GM19468 (cell line): Measurements from ENCODE around the gene ST6GALNAC3.

Source experiments
- ATAC-seq: cut with Tn5 transposase; IDR thresholded peaks from one replicate; pipeline ENCODE4 v1.9.1; 2021; ENCODE audit warnings: mild to moderate bottlenecking, moderate library complexity, moderate number of reproducible peaks; ENCODE audit not compliant: unreplicated experiment; ENCODE audit errors: extremely low read depth

ST6GALNAC3 gene

DNA sequence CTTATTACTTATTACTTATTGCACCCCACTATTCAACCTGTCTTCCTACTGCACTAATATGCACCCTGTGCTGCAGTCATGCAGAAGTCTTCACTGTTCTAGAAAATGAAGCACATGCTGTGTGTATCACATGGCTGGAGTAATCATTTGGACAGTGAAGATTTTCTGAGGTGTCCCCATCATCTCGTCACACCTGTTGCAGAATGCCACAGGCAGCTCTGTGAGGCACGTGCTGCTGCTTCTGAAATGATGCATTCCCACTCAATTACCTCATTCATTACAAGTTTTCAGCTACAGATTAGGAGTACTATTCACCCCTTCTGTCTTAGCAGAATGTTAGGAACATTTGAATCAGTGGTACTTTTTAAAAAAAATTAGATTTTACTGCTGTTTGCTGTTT lies 467.1 kb downstream of the ST6GALNAC3 start:
- no peak for ATAC-seq

DNA sequence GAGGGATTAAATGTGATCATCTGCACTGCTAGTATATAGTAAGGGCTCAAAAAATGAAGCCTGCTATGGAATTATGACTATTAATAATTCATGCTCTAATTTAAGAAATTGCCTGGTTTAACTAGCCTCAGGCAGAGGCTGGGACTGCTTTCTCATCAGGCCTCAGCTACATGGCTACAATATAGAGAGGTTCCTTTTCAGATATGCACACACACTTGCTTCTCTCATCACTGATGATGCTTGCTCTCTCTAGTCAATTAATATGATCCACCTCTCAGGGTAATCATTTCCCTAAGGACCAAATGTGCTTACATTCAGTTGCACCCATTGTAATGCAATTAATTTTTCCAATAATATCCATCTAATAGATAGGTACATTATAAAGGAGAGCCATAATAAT lies 467.8 kb downstream of the ST6GALNAC3 start:
- ATAC-seq, result no peak

DNA sequence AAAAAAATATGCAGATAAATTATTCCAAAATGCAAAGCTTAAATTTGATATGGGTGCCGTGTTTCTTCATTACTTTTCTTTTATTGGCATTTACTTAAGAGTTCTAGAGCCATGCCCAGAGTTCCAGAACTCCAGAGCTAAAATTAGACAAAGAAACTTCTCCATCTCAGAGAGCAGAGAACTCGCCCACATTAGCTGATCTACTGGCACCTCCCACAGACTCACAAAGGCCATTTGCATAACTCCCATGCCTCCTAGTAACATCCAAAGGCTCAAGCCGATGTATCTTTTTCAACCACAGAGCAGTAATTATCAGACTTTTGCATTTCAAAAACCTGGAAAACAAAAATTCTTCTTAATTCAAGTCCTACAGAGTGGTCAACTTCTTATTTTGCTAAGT lies 468.9 kb downstream of the ST6GALNAC3 start:
- no peak for ATAC-seq

DNA sequence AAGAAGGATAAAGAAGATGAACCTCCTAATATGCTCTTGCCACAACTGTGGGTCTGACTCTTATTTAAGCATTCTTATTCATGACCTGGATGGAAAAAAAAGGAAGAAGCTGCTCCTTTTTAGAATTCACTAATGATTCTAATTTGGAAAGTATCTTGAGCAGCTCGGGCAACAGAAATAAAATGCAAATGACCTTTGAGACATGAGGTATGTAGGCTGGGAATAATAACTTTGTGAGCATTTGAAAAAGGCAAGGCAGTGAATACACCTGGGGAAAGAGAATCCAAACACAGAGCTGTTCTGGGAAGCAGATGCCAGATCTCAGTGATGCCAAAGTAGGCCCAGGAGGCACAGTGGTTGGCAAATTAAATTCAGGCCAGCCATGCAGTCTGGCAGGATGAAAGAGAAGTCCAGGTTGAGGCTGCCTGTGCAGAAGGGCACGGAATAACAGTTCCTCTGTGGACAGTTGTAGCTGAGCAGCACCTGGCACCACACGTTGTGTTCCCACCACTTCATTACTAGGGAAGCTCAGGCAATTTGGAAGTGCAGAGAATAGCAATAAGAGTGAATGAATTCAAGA lies 471.9 kb downstream of the ST6GALNAC3 start:
- no peak for ATAC-seq

DNA sequence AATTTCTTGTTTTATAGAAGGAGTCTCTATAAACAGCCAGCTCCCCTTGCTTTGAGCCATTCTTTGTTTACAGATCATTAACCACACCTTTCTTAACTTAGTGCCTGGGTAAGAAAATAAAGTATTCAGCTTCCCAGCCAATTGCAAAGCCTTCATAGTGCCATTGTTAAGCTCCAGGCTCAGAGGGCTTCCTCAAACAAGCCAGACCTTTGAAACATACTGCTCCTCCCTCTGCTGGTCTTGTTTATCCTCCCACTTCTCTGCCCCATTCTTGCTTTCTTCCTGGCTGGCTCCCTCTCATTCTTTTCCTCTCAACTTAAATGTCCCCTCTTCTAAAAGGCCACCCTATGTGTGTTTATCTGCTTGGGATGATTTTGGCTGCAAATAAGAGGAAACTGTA lies 473.4 kb downstream of the ST6GALNAC3 start:
- no peak for ATAC-seq

DNA sequence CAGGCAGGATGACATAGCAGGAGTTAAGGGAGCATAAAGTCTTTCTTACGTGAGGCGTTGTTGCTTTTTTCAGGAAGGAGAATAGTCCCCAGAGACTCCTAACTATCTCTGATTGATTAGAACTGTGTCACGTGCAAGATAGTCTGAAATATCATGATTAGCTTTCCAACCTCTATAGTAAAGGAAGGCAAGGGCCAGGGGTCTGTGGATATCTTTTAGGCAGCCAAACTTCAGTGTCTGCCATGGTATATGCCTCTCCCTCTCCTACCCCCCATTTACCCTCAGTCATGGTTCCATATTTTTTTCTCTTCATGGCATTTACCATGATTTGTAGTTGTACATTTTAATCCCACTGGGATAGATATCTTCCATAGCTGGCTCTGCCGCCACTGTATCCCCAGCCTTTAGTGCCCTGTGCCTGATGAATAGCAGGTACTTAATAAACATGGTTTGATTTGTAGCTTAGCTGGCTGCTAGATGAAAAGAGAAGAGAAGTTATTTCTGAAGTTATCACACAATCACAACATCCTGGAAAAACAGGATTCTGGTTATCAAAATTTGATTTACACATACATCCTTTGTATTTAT lies 474.1 kb downstream of the ST6GALNAC3 start:
- no peak for ATAC-seq

DNA sequence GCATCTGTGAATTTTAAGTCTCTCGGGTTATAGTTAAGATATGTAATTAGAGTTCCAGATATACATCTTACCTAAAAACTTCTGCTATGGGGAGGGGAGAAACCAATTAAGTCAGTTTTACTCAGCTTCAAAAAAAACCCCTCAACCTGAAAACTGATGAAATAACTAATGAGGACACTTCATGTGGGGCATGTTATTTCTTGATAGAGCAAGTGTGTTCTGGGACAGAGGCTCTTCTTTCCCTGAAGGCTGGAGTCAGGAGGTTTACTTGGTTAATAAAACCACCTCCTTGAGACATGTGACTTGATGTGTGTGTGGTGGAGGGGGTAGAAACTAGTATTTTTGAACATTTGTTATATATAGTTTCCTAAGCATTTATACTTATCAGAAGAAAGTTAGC lies 479.7 kb downstream of the ST6GALNAC3 start:
- no peak for ATAC-seq

DNA sequence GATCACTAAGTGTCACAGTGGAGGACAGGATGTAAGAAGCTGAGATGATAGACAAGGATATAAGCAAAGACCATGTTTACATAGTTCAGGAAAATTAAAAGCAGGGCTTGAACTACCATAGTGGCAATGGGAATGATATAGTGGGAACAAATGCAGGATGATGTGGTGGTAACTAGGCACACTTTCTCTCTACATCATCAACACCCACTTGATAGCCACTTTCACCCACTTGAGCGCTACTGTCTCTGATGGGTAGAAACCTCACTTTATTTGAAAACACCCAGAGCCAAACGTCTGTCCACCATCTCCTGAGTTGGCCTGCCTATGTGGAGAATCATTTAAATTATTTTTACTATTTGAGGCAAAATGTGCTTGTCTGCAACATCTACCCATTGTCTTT lies 487.7 kb downstream of the ST6GALNAC3 start:
- no peak for ATAC-seq

DNA sequence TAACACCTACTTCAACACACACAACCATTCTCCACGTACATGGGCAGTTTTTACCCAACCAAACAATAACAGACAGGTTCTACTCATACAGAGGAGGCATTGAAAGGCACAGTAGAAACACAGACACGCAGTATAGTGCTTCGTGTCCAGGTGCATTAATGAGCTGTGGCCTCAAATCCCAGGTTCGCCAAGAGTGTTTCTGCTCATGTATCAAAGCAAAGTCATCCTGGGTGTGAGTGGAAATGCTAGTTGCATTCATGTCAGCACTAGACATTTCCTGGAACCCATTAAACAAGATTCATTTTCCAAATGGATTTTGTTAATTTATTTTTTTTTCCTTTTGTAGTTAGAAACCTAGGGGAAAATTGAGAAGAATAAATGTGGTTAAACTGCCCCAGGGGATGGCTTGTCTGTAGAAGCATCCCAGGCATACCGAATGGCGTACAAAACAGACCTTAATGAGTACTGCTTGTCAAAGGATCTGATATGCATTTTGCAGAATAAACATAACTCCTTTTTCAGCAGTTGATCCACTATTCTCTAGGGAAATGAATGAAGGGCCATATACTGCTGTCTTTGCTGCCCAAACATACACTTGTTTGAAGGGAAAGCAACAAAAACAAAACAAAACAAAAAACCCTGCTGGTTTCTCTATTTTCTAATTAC lies 494.2 kb downstream of the ST6GALNAC3 start:
- ATAC-seq, result no peak

DNA sequence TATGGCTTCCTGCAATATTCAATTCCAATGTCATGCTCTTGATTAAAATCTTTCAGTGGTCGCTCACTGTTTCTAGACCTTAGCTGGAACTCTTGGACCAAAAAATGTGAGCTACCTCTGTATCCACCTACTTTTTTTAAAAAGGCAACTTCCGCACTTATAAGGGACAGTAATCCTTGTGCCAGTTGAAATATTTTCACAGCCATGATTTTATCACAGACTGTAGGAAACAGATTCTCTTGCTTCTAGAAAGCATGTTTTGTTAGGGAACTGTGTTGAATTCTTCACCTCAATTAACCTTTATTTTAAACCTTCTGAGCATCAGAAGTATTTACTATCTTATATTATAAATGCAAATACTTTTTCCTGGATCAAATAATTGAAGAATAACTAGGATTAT lies 496.7 kb downstream of the ST6GALNAC3 start:
- ATAC-seq, result no peak

DNA sequence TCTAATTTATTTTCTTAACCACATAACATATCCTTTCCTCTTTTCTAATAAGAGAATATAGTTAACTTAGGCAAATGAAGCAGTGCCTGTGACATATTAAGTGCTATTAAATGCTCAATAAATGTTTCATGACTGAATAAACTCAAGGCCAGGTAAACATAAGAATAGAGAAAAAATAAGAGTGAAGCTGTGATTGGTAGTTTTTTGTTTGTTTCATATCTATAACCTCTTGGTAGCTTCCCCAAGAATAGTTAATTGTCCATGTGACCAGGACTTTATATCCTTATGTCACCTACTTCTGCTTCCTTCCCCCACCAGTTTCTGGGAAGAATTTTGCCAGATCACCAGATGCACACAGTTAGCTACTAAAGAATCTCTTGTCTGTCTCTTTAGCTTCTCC lies 497.7 kb downstream of the ST6GALNAC3 start:
- ATAC-seq, result no peak

DNA sequence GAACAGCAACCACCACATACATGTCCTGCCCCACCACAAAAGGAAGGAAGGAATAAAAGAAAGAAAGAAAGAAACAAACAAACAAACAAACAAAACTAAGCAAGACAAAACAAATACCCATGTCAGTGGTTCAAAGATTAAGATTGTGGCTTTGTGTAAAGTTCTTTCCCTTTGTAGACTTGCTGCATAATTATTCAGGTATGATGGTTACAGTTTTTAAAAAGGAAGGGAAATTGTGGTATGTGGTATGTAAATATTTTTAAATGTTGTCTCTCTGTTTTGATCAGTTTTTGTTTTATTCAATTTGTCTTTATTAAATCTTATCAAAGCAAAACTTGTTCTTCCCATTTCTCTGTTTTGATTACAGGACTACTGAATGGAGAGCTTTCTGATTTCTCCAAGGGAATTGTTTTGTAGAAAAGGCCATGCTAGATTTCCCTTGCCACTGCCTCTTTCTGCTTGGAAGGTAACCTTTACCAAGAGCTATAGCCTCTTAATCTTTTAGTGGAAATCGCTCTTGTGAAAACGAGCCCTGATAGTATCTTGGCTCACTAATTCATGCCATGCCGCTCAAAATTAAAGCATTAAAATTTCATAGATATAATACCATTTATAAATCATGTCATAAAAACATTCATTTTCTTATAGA lies 502.5 kb downstream of the ST6GALNAC3 start:
- ATAC-seq, result no peak

DNA sequence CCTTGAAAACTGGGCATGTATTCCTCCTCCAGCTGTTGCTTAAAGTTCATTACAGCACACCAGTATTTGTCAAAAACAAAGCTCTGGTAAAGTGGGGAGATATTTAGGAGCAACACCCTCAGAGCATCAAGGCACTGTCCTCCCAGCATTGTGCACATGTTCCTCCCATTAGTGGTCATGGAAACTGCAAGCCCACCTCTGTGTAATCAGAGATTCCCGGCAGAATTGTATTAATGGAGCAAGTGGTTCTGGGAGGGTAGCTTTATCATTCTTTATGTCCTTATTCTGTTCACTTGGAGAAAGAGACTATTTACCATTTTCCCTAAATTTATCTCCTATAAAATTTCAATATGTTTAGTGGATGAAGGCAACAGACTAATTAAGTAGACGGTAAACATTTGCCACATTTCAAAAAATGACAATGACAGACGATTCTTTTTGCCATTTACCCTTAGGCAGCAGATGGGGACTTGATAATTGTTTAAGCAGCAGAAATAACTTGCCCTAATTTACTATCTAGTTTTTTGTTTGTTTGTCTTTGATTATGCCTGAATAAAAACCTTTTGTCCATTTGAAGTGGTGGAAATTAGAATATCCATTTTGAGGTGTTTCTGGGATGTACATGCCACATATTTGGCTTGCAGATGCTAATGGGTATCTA lies 503.1 kb downstream of the ST6GALNAC3 start:
- ATAC-seq, result no peak

DNA sequence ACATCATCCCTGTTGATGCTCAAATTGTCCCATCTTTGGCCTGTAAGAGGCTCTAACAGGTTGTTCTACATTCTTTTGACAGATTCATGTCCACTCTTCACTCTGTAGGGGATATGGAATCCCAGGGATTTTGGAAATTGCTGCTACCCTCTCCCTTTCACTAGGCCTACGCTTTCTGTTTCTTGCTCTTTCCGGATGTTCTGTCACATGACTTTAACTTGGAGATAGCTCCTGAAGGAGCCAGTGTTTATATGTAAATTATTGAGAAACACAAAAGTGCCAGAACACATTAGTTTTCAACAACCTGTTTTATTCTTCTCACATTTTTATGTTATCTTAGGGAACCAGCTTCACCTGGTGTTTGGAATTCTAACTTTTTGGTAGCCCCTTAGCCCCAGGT lies 505.7 kb downstream of the ST6GALNAC3 start:
- no peak for ATAC-seq

DNA sequence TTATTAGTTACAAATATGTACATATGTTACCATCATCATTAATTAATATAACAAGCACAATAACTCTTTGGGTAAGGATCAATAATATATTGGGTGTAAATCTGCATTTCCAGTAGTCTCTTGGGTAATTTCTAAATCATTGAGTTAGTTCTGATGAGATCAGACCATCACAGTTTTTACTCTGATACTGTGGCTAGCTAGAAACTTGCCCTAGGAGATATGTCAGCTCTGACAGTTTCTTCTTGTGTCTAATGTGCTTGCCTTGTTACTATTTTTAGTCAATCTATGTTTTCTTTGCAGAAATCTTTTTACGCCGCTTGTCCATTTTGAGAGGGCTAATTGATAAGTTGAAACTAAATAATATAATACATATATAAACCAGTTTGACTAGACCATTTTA lies 507.2 kb downstream of the ST6GALNAC3 start:
- ATAC-seq, result no peak

DNA sequence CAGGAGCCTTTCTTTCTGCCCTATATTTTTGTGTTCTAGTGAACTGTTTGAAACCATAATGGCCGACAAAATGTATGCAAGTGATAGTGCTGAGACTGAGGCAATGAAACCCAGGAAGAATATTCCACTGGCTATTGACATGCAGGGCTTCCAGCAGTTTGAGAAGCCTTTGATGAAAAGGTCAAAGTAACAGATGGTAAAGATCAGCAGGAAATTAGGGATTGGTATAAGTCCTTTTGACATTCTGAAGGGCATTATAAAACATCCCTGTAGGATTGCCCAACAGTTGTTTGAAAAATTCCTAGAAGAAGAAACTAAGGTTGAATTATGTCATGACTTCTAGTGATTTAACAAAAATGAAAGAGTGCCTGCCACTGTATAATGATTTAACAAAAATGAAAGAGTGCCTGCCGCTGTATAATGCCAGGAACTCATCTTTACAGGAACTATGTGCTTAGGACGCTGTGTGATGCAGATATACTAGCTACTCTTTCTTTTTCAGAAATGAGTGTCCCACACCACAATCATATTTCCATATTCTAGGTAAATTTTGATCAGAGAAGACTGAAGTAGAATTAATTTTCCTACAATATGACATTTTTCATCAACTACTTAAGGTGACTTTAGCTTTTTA lies 508.8 kb downstream of the ST6GALNAC3 start:
- no peak for ATAC-seq

DNA sequence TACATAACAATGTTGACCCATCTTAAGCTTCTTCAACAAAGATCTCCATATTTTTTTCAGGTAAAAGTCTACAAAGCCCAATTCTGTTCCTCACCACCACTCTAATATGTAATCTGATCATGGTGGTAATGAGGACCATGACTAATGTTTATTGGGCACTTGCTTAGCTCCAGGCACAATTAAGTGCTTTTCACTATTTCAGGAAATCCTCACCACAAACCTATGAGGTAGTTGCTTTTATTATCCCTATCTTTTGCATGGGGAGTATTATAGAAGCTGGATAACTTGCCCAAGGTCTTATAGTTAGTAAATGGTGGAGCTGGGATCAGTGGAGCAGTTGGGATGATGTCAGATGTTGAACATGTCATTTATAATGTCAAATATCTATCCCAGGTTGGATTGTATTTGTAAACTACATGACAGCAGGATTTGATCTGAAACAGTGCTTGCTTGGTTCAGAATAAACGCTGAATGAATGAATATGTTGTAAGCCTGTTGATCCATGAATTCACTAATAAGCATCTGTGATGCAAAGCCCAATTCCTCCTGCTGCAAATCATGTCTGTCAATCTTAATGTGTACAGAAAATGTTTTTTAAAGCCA lies 509.4 kb downstream of the ST6GALNAC3 start:
- no peak for ATAC-seq

DNA sequence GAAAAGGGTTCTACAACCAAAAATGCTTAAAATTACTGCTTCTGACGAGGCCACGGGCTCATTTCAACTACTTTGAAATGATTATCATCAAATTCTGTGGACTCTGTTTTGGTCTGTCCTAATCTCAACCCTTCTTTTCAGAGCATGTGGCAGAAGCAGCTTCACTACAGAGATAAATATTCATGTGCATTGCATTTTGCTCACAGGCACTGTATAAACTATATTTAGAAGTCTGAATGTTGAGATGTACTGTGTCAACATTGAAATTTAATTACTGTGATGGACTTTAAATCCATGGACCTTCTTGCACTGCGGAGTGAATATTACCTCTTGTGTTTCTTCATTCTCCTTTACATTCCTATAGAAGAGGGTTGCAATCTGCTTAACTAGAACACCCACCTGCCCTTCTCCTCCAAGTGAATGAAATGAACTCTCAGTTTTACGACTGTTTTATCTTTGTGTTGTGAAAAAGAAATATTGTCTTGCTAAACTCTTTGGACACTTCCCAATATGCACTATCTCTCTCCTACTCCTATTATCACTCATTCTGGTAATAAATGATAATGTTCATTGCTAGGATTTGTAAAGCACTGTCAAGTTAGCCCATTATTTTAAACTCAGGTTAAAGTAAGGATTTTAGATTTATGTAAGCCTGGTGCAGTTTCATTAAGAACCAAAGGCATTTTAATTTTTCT lies 511.6 kb downstream of the ST6GALNAC3 start:
- ATAC-seq, result no peak

DNA sequence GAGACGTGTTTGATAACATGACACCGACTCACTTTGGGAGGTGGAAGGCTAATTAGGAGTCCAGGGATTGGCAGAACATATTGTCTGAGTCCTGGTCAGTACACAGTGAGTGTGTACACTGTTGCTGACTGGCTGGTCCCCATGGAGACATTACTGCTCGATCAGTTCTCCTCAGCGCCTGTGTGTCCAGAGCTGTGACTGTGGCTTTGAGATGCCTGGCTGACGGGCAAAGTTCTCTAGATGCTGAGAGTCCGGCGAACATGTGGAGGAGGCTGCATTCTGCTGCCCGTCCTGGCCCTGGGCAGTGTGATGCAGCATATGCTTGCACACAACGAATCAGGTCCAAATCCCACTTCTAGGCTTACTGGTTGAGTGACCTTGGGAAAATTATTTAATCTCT lies 512.7 kb downstream of the ST6GALNAC3 start:
- ATAC-seq, result no peak

DNA sequence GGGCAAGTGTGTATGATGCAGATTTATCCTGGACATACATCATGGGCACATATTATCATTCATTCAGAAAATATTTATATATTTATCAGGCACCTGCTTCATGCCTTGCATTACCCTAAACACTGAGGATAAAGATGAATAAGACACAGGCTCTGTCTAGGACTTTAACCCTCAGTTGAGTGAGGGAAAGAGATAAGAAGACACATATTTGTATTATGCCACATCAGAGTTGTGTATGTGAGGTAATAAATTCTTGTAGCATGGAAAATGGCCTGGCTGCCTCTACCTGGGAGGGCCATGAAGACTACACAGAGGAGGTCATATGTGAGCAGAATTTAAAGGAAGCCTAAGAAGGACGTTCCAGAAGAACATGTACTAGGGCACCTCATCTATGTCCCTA lies 516.9 kb downstream of the ST6GALNAC3 start:
- no peak for ATAC-seq
